ENCODE data around the gene FAAP24.
"Not testable (repeated sequence)": the region's sequence is repeated elsewhere in the genome, so short reads cannot be mapped to it uniquely, and the experiment has no call there.

FAAP24 gene, protein sequence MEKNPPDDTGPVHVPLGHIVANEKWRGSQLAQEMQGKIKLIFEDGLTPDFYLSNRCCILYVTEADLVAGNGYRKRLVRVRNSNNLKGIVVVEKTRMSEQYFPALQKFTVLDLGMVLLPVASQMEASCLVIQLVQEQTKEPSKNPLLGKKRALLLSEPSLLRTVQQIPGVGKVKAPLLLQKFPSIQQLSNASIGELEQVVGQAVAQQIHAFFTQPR

DNA sequence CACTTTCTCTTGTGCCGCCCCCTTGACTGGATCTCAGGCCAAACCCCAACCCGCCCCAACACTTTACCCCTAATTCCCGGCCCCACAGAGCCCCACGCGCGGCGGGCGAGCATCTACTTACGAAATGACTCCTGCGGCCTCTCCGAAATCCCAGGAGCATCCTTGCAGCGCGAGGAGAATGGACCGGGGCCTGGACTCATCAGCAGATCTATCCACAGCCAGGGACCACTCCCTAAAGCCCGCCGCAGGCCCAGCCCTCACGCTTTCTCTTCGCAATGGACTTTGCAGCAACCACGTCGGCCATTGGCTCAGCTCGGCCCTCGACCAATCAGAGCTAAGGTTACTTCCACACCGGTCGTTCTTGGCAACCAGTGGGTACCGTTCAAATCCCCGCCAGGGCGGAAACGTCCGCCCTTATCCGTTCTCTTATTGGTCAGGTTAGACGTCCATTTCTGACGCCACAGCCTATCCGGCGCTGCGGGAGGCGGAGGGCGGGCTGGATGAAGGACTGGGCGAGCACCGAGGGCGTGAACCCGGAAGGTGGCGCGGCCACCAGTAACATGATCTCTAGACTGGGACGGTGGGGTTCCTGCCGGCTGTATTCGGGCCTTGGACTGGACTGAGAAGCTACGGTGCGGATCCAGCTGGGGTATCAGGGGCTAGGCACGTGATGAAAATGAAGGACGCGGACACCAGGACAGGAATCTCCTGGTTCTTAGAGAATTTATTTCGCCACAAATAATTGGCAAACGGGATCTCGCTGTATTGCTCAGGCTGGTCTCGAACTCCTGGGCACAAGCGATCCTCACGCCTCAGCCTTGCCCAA lies at the start of gene FAAP24, which contains the start of gene CEP89:
Gene FAAP24 (plus strand): TSS at position 528 of the 826 bp plus-strand sequence. CDS start 955 bp downstream, outside the sequence.
Gene CEP89 (minus strand): TSS at position 244 of the 826 bp plus-strand sequence. CDS start 84 bp downstream, at position 160.
- DNase-seq, result peak; percentile 100

DNA sequence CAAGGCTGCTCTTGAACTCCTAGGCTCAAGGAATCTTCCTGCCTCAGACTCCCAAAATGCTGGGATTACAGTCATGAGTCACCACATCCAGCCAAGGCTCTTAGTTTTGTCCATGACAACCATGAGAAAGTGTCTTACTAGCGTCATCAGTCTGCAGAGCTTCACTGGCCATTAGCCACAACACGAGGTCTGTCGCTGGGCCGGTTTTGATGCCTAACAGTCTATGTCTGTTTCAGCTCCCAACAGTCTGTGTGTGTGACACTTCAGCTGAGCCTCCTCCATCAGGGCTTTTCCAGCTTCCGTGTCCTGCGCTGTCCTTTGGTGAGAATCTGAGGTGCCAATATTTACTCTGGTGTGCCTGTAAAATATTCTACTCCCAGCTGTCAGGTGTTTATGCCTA lies 47.8 kb upstream of the FAAP24 start:
- no peak for DNase-seq

DNA sequence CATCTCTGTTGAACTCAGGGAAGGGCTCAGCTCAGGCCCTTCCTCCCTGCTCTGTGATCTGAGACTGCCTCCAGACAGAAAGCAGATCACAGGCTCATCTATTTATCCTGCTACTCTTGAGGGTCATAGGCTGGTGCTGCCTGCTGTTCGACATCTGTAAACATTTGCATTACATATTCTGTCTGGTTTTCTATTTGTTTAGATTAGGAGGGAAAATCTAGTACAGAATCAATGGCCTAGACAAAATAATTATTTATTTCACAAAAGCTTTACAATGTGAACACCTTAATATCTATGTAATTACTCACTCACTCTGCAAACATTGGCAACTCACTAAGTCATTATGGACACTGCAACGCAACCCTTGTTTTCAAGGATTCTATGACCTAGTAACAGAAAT lies 43.2 kb upstream of the FAAP24 start:
- DNase-seq, result no peak

DNA sequence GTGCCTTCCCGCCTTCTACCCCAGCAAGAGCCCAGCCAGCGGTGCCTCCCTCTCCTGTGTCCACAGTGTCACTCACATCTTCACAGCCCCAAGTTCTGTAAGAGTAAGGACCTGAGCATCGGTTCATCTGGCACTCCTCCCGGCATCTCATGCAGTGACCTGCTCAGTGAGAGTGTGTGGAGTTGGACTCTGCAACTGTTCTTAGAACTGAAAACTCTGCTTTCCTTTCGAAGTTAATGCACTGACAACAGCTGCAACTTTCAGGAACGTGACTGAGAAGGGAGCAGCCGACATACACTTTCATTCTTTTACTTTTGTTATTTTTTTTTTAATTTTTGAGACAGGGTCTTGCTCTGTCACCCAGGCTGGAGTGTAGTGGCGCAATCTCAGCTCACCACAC lies 41.5 kb upstream of the FAAP24 start:
- no peak for DNase-seq

DNA sequence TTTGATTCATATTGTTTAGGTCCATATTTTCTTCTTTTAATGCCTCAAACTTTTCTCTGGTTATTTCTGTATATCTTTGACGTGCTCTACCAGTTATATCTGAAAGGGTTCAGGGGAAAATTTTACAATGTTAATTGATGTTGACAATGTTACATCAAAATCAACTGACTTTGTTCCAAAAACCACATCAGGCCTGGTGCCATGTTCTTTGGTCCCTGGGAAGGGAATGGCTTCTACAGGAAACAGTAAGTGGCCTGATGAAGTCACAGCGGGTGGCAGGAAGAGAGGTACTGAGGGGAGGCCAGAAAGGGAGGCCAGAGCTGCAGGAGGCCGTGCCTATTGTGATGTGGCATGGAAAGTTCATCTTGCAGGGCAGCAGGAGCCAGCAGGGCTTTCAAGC lies 38.5 kb upstream of the FAAP24 start:
- no peak for DNase-seq

DNA sequence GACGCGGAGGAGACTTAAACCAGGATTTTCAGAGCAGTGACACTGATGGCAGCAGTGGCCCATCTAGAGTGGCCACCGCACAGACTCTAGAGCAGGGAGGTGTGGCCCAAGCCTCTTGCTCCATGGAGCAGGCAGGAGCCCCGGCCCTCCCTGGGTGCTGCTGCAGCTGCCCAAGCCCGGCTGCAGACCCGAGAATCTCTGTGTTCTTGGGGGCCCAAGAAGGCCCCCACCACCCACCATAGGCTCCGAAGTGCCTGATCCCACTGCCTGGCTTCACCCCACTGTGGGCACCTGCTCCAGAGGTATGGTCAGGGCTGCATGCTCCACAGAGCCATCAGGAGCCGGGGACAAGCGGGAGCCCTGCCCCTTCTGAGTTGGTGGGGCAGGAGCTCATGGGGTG lies 36.4 kb upstream of the FAAP24 start:
- DNase-seq, result no peak

DNA sequence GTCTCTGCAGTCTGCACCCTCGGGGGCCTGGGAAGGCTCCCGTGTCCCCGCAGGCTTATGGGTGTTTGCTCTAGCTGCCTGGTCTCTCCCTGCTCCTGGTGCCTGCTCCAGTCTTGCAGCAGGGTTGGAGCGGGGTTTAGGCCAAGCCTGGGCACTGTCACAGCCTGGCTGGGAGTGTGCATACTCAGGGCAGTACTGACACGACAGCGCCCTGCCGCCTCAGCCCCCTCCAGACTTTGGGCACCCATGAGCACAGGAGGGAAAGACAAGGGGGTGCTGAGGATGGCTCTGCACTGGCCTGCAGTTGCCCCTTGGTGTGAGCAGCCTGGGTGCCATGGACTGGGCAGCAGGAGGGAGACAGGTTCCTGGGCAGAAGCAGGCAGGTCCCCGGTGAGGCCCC lies 36.0 kb upstream of the FAAP24 start:
- DNase-seq, result no peak

DNA sequence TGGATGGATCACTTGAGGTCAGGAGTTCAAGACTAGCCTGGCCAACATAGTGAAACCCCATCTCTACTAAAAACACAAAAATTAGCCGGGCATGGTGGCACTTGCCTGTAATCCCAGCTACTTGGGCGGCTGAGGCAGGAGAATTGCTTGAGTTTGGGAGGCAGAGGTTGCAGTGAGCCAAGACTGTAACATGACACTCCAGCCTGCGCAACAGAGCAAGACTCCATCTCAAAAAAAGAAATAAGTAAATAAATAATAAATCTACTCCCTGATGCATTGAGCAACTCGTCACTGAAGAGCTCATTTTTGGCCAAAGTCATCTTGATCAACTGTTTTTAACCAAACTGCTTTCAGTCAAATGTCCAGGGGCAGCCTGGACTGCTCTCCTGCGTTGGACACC lies 30.8 kb upstream of the FAAP24 start:
- not testable (repeated sequence) for DNase-seq

DNA sequence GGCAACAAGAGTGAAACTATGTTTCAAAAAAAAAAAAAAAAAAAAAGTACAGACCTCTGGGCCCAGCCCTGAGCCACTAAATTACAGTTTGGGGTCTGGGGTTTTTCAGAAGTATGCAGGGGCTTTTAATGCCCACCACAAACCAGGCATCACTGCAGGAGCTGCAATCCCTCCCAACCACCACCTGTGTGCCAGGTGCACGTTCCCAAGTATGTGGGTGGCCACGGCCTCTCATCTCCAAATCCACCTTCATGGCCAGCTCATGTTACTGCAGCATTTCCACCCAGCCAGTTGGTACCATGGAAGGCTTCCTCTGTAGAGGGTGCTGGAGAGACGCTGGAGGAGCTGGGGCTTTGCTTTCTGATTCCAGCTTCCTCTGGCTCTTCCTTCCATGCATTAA lies 26.8 kb upstream of the FAAP24 start:
- DNase-seq, result no peak

DNA sequence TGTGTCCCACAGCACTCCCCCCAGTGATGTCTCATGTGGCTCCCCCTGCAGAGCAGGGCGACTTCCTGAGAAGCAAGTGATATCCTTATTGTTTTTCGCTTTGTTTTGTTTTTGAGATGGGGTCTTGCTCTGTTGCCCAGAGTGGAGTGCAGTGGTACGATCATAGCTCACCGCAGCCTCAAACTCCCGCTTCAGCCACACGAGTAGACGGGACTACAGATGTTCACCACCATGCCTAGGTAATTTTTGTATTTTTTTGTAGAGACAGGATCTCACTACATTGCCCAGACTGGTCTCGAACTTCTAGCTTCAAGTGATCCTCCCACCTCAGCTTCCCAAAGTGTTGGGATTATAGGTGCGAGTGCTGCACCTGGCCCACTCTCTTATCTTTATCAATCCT lies 5.3 kb upstream of the FAAP24 start:
- no peak for DNase-seq

DNA sequence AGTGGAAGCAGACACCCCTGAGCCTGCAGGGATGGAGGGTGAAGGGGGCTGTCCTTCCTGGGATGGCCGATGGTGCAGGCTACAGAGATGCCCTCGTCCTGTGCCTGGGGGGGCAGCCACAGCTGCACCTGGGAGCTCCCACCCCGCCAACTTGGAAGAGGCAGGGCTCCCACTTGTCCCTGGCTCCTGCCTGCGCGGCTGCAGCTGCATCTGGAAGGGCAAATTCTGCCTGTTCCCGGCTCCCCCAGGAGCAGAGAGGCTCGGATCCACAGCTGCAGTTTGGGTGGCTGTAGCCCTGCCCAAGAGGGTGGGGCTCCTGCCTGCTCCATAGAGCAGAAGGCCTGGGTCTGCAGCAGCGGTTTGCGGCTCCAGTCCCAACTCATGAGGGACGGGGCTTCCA lies 2.5 kb upstream of the FAAP24 start:
- no peak for DNase-seq

DNA sequence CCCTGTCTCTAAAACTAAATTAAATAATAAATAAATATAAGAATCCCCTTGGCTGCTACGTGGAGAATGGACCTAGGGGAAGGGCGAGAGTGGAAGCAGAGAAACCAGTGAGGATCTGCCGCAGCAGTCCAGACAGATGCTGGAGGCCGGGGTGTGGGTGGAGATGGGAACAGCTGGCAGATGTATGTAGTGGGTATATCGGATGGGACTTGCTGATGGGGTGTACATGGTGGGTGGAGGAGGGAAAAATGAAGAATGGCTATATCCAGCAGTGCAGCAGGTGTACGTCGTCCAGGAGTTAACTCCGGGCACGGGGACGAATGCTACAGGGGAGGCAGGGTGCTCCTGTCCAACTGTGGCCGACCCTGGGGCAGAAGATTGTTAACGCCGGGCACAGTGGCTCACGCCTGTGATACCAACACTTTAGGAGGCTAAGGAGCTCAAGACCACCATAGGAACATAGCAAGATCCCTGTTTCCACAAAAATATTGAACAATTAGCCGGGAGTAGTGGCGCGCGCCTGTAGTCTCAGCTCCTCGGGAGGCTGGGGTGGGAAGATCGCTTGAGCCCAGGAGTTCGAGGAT lies 938 bp upstream of the FAAP24 start:
- DNase-seq, result no peak

DNA sequence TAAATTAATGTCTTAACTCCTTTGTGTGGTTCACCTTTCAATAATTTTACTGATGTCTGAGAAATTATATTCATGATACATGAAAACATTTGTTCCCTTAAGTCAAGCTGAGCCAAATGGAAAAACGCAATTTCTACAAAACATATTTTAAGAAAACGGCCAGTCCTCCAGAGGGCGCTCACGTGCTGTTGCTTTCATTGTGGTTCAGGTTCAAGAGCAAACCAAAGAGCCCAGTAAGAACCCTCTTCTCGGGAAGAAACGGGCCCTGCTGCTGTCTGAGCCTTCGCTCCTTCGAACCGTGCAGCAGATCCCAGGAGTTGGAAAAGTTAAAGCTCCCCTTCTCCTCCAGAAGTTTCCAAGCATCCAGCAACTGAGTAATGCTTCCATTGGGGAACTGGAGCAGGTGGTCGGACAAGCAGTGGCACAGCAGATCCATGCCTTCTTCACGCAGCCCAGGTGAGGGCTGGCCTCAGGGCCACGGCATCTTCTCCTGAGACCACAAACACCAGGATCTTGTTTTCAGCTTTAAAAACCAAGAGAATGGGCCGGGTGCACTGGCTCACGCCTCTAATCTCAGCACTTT lies 4.3 kb downstream of the FAAP24 start:
- peak; percentile 64 for DNase-seq

DNA sequence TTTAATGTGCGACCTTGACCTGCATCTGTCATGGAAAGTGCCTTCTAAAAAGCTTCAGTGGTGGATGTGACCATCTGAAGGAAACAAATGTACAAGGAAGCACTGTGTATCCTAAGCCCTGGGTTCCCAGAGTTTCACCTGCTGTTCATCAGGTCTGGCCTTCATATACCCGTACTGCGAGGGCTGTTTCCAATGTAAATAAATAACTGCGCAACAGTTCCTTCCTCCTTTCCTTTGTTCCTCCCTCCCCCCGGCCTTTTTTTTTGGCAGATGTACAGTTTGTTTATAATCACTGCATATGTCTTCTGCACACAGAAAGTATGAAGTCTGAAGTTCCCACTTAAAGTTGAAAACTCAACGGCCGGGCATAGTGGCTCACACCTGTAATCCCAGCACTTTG lies 5.2 kb downstream of the FAAP24 start:
- DNase-seq, result no peak

DNA sequence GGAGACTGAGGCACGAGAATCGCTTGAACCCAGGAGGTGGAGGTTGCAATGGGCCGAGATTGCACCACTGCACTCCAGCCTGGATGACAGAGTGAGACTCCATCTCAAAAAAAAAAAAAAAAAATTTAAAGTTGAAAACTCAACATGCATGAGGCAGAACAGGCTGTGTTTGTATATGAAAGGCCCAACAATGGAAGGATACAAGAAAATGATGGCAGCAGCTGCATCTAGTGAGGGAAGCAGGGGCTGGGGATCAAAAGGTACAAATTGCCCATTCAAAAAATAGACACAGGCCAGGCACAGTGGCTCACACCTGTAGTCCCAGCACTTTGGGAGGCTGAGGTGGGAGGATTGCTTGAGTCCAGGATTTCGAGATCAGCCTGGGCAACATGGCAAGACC lies 5.8 kb downstream of the FAAP24 start:
- not testable (repeated sequence) for DNase-seq

DNA sequence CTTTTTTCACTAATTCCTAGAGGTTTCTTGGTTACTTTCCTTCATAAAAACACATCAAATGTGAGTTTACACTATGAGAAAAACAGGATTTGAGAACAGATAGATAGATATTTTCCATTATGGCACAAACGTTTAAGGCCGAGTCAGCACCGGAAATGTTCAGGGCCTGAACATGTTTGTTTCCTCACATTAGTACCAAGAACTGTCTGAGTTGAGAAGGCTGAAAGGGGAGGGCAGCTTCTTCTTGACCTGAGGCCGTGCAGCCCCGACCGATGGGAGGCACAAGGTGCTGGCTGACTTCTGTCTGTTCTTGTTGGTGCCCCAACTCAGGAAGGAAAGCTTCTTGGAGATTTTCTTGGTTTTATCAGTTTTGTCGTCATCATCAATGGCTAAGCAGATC lies 7.8 kb downstream of the FAAP24 start:
- not testable (repeated sequence) for DNase-seq

DNA sequence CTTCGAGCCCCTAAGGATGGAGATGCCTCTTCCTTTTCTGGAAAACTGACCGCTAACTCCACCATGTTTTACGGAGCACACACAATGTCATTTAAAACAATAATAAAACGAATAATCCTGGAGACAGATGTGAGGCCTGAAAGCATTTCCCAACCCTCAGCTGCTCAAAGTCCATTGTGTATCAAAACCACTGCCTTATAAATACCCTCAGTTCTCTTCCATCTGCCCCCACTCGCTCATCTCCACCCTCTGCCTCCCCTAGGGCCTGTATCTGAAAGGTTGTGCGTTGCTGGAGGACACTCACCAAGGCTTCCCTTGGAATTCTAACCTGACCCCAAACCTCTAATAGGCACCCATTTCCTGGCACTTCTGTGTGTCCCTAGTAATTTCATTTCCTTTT lies 10.4 kb downstream of the FAAP24 start:
- DNase-seq, result not testable (repeated sequence)

DNA sequence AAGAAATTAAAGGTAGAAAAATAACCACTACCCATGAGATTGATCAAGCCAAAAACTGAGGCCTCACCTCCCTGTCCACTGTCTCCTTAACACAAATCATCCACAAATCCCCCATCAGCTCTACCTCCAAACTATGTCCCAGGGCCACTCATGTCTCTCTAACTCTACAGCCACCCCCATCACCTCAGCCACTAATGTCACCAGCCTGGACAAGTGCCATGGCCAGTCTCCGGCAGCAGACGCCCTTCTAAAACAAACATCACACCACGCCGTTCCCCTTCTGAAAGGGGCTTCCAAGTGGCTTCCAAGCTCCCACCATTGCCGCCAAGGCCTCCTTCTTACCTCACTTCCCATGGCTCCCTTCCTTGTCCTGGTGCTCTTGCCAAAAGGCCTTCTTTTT lies 16.2 kb downstream of the FAAP24 start:
- DNase-seq, result not testable (repeated sequence)

DNA sequence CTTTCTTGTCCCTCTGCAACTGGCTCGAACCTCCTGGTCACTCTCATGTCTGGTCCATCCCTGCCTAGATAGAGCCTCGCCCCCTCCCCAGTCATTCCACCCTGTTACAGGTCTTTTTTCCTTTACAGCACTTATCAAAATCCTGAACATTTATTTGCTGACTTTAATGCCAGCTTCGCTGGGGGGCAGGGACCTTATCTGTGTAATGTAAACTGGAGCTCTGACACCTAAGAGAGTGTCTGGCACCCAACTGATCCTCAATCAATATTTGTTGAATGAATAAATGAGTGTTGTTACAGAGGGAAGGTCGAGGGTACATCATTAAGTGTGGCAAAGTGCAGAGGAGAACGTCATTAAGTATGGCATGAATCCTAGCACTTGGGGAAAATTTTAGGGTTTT lies 16.7 kb downstream of the FAAP24 start:
- DNase-seq, result no peak

DNA sequence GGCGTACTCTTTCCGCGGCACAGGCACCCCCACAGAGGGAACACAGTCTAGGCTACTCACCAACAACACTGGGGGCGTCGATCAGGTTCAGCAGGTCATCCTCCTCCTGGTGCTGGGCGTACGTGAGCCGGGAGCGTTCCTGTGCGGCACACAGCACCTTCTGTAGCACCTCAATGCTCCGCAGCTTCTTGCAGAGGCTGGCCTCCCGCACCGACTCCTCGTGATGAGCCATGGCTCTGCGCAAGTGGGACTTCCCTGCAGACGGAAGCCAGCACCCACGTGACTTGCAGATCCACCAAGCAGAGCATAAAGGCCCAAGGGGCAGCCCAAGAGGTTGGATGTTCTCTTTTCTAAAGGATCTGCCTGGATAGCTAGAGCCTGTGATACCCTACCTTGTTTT lies 23.9 kb downstream of the FAAP24 start:
- DNase-seq, result not testable (repeated sequence)

DNA sequence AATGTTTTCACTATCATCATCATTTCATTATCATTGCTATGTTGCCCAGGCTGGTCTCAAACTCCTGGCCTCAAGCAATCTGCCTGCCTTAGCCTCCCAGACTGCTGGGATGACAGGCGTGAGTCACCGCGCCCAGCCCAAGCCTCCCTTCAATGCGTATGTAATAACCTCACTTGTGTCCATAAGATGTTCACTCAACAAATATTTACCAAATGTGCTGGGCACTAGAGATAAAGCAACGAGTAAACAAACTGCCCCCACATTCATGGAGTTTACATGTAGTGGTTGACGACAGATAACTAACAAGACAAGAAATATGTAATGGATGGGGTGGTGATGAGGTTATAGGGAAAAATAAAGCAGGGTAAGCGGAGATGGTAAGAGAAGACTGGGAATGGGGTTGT lies 25.0 kb downstream of the FAAP24 start:
- not testable (repeated sequence) for DNase-seq

DNA sequence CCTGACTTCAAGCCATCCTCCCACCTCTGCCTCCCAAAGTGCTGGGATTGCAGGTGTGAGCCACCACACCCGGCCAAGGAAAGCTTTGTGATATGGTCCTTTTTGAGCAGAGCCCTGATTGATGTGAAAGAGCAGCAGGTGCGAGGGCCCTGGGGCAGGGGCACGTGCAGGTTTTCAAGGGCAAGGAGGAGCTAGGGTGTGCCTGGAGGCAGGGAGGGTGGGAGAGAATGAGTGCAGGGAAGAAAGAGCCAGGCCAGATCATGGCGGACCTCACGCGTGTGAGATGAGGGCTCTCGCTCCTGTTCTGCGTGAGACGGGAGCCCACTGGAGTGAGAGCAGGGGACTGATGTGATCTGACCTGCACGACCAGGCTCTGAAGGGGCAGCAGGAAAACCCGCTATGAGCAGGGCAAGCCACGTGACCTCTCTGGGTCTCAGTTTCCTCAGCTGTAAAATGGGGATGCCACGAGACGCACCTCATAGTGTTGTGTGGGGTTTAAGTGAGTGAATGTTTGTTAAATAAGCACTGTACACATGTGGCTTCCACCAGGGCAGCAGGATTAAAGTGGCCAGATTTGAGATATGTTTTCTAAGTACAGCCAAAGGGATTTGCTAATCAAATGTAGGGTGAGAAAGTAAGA lies 25.8 kb downstream of the FAAP24 start:
- no peak for DNase-seq

DNA sequence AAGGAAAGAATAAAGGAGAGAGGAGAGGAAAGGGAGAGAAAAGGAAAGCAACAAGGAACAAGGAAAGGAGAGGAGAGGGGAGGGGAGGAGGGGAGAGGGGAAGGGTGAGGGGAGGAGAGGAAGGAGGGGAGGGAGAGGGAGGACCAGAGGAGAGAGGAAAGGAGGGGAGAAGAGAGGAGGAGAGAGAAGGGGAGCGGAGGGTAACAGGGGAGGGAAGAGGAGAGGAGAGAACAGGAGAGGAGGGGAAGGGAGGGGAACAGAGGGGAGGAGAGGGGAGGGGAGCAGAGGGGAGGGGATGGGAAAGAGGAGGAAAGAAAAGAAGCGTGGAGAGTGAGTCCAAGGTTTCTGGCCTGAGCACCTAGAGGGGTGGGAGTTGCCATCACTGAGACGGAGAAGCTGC lies 26.7 kb downstream of the FAAP24 start:
- DNase-seq, result no peak
